H1 (cell line): ENCODE results near the gene IL37. TPM values are rescaled to one million over a fixed set of nuclear protein-coding genes. Genes with fewer than 3 reads are reported as not detected.

Experiments used
- CTCF ChIA-PET: fragments of 300-600 bp; sonication (Branson Sonifier 250); formaldehyde crosslinking; loops from one replicate; lab custom pipeline; 2021; ENCODE audit not compliant: partially characterized antibody; lab: Charles Lee
- POLR2A ChIA-PET: fragments of 300-600 bp; sonication (Branson Sonifier 250); formaldehyde crosslinking; loops from one replicate; lab custom pipeline; 2021; ENCODE audit warnings: inconsistent platforms; ENCODE audit not compliant: partially characterized antibody; lab: Charles Lee
- DNase-seq, 2 experiments: peaks; one replicate each; pipeline versions ENCODE4 v3.0.0 to v3.0.0-alpha.2; 2010 to 2022; ENCODE audit warnings: low spot score in 2 of 2, low read depth in 1 of 2, mixed read lengths in 1 of 2
- FAIRE-seq: peaks from 2 replicates; lab custom pipeline; 2011; peaks lifted over from hg19 to GRCh38; lab: Jason Lieb, UNC
- H2AFZ ChIP-seq: 2 replicates; pipeline ENCODE4 v1.8.1; 2012; ENCODE audit warnings: low read length, inconsistent platforms
- H2AK5ac ChIP-seq: 2 replicates; pipeline ENCODE4 v1.6.1; 2013; ENCODE audit warnings: low read depth, low read length
- H2BK120ac ChIP-seq: replicated peaks from 2 replicates; pipeline ENCODE3; 2013; ENCODE audit warnings: low read depth, low read length, inconsistent platforms
- H2BK12ac ChIP-seq: 2 replicates; pipeline ENCODE4 v1.6.1; 2013; ENCODE audit warnings: low read depth, low read length
- H2BK15ac ChIP-seq: 2 replicates; pipeline ENCODE4 v1.6.1; 2013; ENCODE audit warnings: low read length
- H2BK20ac ChIP-seq: 2 replicates; pipeline ENCODE4 v1.6.1; 2013; ENCODE audit warnings: low read length
- H2BK5ac ChIP-seq: 2 replicates; pipeline ENCODE4 v1.6.1; 2013; ENCODE audit warnings: low read depth, low read length
- H3K14ac ChIP-seq: 2 replicates; pipeline ENCODE4 v1.6.1; 2013; ENCODE audit warnings: inconsistent platforms; ENCODE audit not compliant: insufficient read length
- H3K18ac ChIP-seq: 2 replicates; pipeline ENCODE4 v1.6.1; 2013; ENCODE audit warnings: low read length; ENCODE audit errors: extremely low read depth
- H3K23ac ChIP-seq: 2 replicates; pipeline ENCODE4 v1.6.1; 2013; ENCODE audit warnings: inconsistent platforms; ENCODE audit not compliant: insufficient read length
- H3K23me2 ChIP-seq: 2 replicates; pipeline ENCODE4 v1.6.1; 2013; ENCODE audit warnings: low read depth, low read length
- H3K27ac ChIP-seq: 2 replicates; pipeline ENCODE4 v1.6.1; 2011; ENCODE audit warnings: low read depth, low read length, inconsistent platforms
- H3K27me3 ChIP-seq, 4 experiments: replicated peaks in 1 of 4; 1 replicate in 1 of 4; 2 replicates in 3 of 4; pipeline versions ENCODE4 v1.6.1 to v1.8.1; 2011 to 2013; ENCODE audit warnings: low read length in 3 of 4, mild to moderate bottlenecking in 3 of 4, inconsistent platforms in 2 of 4, mixed read lengths in 2 of 4, moderate library complexity in 1 of 4; ENCODE audit not compliant: control insufficient read depth in 3 of 4, insufficient read depth in 3 of 4; ENCODE audit errors: extremely low read depth in 1 of 4
- H3K36me3 ChIP-seq, 4 experiments: 2 replicates each; pipeline versions ENCODE4 v1.6.1 to v1.8.1; 2011 to 2013; ENCODE audit warnings: mild to moderate bottlenecking in 4 of 4, low read length in 3 of 4, moderate library complexity in 2 of 4, control low read depth in 1 of 4, inconsistent platforms in 1 of 4; ENCODE audit not compliant: insufficient read depth in 4 of 4, control insufficient read depth in 2 of 4
- H3K4ac ChIP-seq: replicated peaks from 2 replicates; pipeline ENCODE3; 2013; ENCODE audit warnings: low read length, low read depth, mixed read lengths, inconsistent platforms; ENCODE audit not compliant: insufficient read length
- H3K4me1 ChIP-seq, 4 experiments: replicated peaks in 1 of 4; 1 replicate in 1 of 4; 2 replicates in 3 of 4; pipeline versions ENCODE4 v1.6.1 to v1.8.1; 2011 to 2013; ENCODE audit warnings: low read length in 3 of 4, inconsistent platforms in 2 of 4, mixed read lengths in 1 of 4; ENCODE audit not compliant: insufficient read depth in 4 of 4, control insufficient read depth in 3 of 4
- H3K4me2 ChIP-seq, 2 experiments: 2 replicates each; pipeline versions ENCODE4 v1.6.1 to v1.8.1; 2011 to 2013; ENCODE audit warnings: low read depth in 2 of 2, low read length in 2 of 2, control low read depth in 1 of 2, inconsistent platforms in 1 of 2, mild to moderate bottlenecking in 1 of 2; ENCODE audit not compliant: insufficient read depth in 1 of 2
- H3K4me3 ChIP-seq, 4 experiments: fragments of 200-600, 300-600 bp in 1 of 4; sonication (generic), shearing (Covaris generic), sonication (Bioruptor Twin) in 1 of 4; 2 replicates each; pipeline versions ENCODE4 v1.5.1 to v1.8.1; 2011 to 2016; ENCODE audit warnings: low read length in 4 of 4, low read depth in 3 of 4, control low read depth in 2 of 4, inconsistent platforms in 2 of 4, mild to moderate bottlenecking in 2 of 4, mixed read lengths in 1 of 4, moderate library complexity in 1 of 4; ENCODE audit not compliant: insufficient read depth in 2 of 4; ENCODE audit errors: extremely low read depth in 1 of 4
- H3K56ac ChIP-seq: replicated peaks from 2 replicates; pipeline ENCODE3; 2013; ENCODE audit warnings: low read depth, mild to moderate bottlenecking, mixed read lengths, low read length, inconsistent platforms; ENCODE audit not compliant: insufficient read length
- H3K79me1 ChIP-seq: 2 replicates; pipeline ENCODE4 v1.6.1; 2013; ENCODE audit warnings: low read depth, low read length, control low read depth
- H3K79me2 ChIP-seq, 2 experiments: 2 replicates each; pipeline versions ENCODE4 v1.6.1 to v1.8.1; 2012 to 2013; ENCODE audit warnings: low read length in 2 of 2, mild to moderate bottlenecking in 2 of 2, inconsistent platforms in 1 of 2; ENCODE audit not compliant: insufficient read depth in 2 of 2, control insufficient read depth in 1 of 2
- H3K9ac ChIP-seq, 4 experiments: replicated peaks in 1 of 4; 1 replicate in 1 of 4; 2 replicates in 3 of 4; pipeline versions ENCODE4 v1.6.1 to v1.8.1; 2011 to 2013; ENCODE audit warnings: low read depth in 3 of 4, low read length in 3 of 4, control low read depth in 2 of 4, mild to moderate bottlenecking in 2 of 4, moderate library complexity in 2 of 4, inconsistent platforms in 1 of 4; ENCODE audit errors: extremely low read depth in 1 of 4
- H3K9me3 ChIP-seq, 2 experiments: 2 replicates each; pipeline versions ENCODE4 v1.6.1 to v1.8.1; 2012 to 2013; ENCODE audit warnings: mild to moderate bottlenecking in 2 of 2, moderate library complexity in 2 of 2, control low read depth in 1 of 2, inconsistent platforms in 1 of 2, low read depth in 1 of 2, low read length in 1 of 2, mixed read lengths in 1 of 2; ENCODE audit not compliant: insufficient read depth in 2 of 2
- H4K20me1 ChIP-seq, 2 experiments: replicated peaks in 1 of 2; 2 replicates each; pipeline versions ENCODE3 to v1.8.1; 2011 to 2013; ENCODE audit warnings: inconsistent platforms in 2 of 2, low read length in 2 of 2, mild to moderate bottlenecking in 1 of 2; ENCODE audit not compliant: insufficient read depth in 2 of 2, control insufficient read depth in 1 of 2
- H4K5ac ChIP-seq: 2 replicates; pipeline ENCODE4 v1.6.1; 2013; ENCODE audit warnings: low read length, low read depth, mixed read lengths, inconsistent platforms; ENCODE audit not compliant: insufficient read length
- H4K8ac ChIP-seq: 2 replicates; pipeline ENCODE4 v1.8.0; 2013; ENCODE audit warnings: mild to moderate bottlenecking, moderate library complexity, low read length, inconsistent platforms; ENCODE audit not compliant: insufficient read depth; ENCODE audit errors: extremely low read depth
- H4K91ac ChIP-seq: replicated peaks from 2 replicates; pipeline ENCODE3; 2013; ENCODE audit warnings: low read length, mixed read lengths, inconsistent platforms; ENCODE audit not compliant: insufficient read length
- TCF12 ChIP-seq: IDR thresholded peaks from 2 replicates; pipeline ENCODE4 v1.6.1; 2011; ENCODE audit warnings: low read depth, mild to moderate bottlenecking, low read length
- WGBS, 2 experiments: shearing (Covaris generic) in 1 of 2; methylation state at CpG; one replicate each; pipeline versions ENCODE4 v1.1.6 to v1.1.7; 2013 to 2015; ENCODE audit warnings: low lambda C conversion rate in 2 of 2, mixed read lengths in 2 of 2, inconsistent platforms in 1 of 2, low coverage in 1 of 2, missing lambda C conversion rate in 1 of 2; ENCODE audit not compliant: insufficient replicate concordance in 2 of 2, insufficient coverage in 1 of 2, insufficient read length in 1 of 2; ENCODE audit errors: extremely low coverage in 1 of 2, missing lambda C conversion rate in 1 of 2; 5-methylcytosine and 5-hydroxymethylcytosine counted together
- polyA plus RNA-seq, 7 experiments: library from polyadenylated mRNA; depleted of rRNA in 3 of 7; stranded (reverse) in 5 of 7; unstranded in 2 of 7; fragments of >200 nt in 5 of 7; fragments of 200-250 nt in 2 of 7; gene quantifications; 1 replicate in 5 of 7; 2 replicates in 1 of 7; 4 replicates in 1 of 7; pipeline versions ENCODE4 v1.2.1 to v1.2.3, GENCODE V29; 2011 to 2013; ENCODE audit warnings: missing spikeins in 2 of 7, mixed read lengths in 2 of 7
- total RNA-seq: library from RNA; stranded (reverse); fragmentation: NEBNext Ultra II Directional; extraction: Animal tissue kit (Norgen Biotek cat#: 25700); gene quantifications from 2 replicates; pipeline ENCODE4 v1.2.1, GENCODE V29; 2021

IL37 gene
- total and polyA plus RNA-seq, 2 of the 8 experiments (the other 6 are each of a cell fraction or from before 2014, with no cell fraction given) = 0.18 TPM; not detected in 1

DNA sequence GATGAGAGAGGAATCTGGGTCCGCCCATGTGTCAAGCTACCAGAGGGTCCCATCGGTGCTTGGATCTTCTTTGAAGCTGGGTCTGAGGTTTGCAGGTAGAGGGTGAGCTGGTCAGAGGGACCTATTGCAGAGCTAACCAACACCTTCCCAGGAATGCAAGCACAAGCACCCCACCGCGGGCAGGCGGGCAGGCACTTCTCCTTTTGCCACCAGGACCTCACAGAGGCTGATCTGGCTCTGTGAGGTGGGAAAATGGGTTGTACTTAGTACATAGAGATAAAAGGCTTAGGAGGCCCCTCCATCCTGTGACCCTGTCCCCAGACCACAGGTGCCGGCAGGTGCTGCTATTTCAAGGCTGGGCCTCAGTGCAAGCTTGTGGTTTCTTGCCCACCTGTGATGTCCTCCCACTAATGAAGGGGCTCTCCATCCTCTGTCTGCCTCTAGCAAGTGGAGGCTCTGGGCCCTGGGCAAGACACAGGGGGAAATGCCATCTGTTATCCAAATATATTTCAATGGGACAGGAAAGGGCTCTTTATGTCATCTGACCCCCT is 31.4 kb upstream of the IL37 start:
- Histone ChIP-seq H2BK15ac (no peak overlapping the region), H3K4ac (no peak overlapping the region), H4K91ac (no peak overlapping the region), H4K20me1 (no peaks in the 10 kb centered on the region), H3K23ac (no peak overlapping the region), H3K56ac (no peak overlapping the region), H3K4me1 (0 out of 7 replicates have a peak, but pooled peaks cover 0 to 2% (median 0%) of the 10 kb centered on the region in 4 experiments), H3K79me1 (no peaks in the 10 kb centered on the region; the same call in 1 of the 2 replicates), H2BK120ac (no peak overlapping the region), H3K9ac (no peak overlapping the region), H3K27me3 (0 out of 7 replicates have a peak, but pooled peaks cover 0 to 2% (median 0%) of the 10 kb centered on the region in 4 experiments), H3K4me2 (no peak overlapping the region), H2BK12ac (no peak overlapping the region), H3K14ac (no peak overlapping the region), H4K8ac (no peak overlapping the region), H3K23me2 (no peaks in the 10 kb centered on the region), H2BK5ac (no peak overlapping the region), H3K4me3 (no peak overlapping the region), H3K9me3 (no peaks in the 10 kb centered on the region), H3K27ac (no peak overlapping the region), H2AFZ (no peak overlapping the region), H2AK5ac (no peak overlapping the region), H4K5ac (no peak overlapping the region), H3K18ac (no peak overlapping the region), H3K79me2 (no peaks in the 10 kb centered on the region), H2BK20ac (no peak overlapping the region), H3K36me3 (no peaks in the 10 kb centered on the region)
- FAIRE-seq (no peak), DNase-seq (no peak)
- CTCF ChIA-PET = interaction anchor here (0.6 to 9.7 kb wide), 3 partner anchors 62 to 158 kb away, joined by 3 to 178 read pairs (median 3); no protein-coding TSS in a partner anchor
- TF ChIP-seq TCF12 = no peak
- POLR2A ChIA-PET = no interaction called here
- WGBS, 2 experiments = 91% methylated on average over 6 of the region's 6 CpGs; no CpG with 5 or more reads in 1 of the 2 experiments
